GM18870 (cell line): ENCODE data around the gene KDM4B.
"Not testable (repeated sequence)": the region's sequence is repeated elsewhere in the genome, so short reads cannot be mapped to it uniquely, and the experiment has no call there.

Source experiments
- ATAC-seq: cut with Tn5 transposase; IDR thresholded peaks from one replicate; pipeline ENCODE4 v1.9.1; 2021; ENCODE audit warnings: moderate library complexity; ENCODE audit not compliant: unreplicated experiment

The KDM4B gene

DNA sequence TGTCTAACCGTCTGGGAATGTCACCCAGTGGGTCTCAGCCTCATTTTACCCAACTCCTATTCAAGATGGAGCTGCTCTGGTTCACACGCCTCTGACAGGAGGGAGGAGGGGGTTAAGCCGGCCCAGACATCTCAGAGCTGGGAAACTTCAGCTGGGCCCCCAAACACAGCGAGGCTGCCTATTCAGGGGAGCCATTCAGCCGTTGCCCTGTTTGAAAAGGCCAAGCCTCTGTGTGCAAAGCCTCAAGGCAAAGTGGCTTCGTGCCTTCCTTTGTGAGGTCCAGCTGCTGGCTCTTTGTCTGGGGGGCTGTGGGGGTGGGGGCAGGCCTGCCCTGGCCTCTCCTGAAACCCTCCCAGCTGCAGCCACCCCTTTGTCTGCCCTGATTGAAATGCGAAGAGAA is 224.3 kb downstream of the KDM4B start:
- no peak for ATAC-seq

DNA sequence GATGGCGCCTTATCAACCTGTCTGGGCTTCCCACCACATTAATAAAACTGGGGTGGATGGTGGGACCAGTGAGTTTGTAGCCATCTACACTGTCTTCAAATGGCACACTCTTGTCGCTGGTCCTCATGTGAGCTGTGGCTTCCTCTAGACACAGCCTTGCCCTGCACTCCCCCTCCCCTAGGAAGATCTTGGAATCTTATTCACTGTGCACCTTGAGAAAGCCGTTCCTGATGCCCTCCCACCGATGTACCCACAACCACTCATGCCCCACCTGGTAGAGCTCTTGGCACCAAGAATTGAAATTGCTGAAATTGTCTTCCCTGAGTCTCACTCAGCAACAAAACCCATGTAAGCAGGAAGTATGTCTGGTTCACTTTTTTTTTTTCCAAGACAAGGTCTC is 225.7 kb downstream of the KDM4B start:
- ATAC-seq, result no peak

DNA sequence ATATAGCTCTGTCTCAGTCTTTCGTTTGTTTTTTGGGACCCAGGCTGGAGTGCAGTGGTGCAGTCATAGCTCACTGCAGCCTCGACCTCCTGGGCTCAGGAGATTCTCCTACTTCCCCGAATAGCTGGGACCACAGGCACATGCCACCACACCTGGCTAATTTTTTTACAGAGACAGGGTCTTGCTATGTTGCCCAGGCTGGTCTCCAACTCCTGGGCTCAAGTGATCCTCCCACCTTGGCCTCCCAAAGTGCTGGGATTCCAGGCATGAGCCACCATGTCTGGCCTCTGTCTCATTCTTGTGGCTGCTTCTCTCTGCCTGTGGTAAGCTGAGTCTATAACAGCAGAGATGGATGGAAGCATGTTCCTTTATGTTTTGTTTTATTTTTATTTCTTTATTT is 226.7 kb downstream of the KDM4B start:
- not testable (repeated sequence) for ATAC-seq

DNA sequence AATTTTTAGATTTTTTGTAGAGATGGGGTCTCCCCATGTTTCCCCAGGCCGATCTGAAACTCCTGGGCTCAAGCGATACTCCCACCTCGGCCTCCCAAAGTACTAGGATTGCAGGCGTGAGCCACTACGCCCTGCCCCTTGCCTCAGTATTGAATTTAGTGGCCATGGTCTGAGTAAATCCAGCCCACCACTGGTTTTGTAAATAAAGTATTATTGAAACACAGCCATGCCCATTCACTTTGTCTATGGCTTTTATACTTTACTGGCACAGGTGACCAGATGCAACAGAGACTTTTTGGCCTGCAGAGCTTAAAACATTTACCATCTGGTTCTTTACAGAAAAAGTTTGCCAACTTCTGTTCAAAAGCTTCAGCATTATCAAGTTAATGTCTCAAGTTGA is 227.9 kb downstream of the KDM4B start:
- no peak for ATAC-seq

DNA sequence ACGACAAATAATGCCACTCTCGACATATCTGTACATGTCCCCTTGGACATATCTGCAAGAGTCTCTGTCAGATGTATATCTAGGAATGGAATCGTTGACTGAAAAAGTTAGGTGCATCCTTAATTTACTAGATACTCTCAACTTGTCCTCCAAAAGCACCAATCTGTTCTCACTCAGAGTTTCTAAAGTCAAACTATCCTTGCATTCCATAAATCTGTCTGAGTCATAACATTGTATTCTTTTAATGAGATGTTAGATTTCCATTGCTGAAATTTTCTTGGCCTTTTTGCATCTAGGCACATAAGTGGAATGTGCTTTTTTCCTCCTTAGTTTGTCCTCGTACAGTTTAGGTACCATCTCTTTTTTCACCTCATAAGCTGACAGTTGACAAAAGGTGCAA is 231.9 kb downstream of the KDM4B start:
- no peak for ATAC-seq

DNA sequence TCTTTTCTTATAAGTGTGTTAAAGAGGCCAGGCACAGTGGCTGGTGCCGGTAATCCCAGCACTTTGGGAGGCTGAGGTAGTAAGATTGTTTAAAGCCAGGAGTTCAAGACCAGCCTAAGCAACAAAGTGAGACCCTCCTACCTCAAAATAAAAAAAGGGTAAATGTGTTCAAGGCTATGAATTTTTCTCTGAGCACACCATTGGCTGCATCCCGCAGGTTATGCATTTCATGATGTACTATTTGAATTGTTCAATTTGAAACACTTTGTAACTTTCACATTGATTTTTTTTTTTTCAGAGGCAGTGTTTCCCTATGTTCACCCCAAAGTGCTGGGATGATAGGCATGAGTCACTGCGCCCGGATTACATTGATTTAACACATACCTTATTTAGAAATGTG is 233.6 kb downstream of the KDM4B start:
- ATAC-seq, result no peak
